Lung (tissue), 12 donors: ENCODE data around the gene ATP6AP2. TPM values are rescaled to one million over a fixed set of nuclear protein-coding genes. Genes with fewer than 3 reads are reported as not detected.
A peak's percentile ranks its signal among the peaks of the same experiment; 100 is the strongest.
"Not testable (repeated sequence)": the region's sequence is repeated elsewhere in the genome, so short reads cannot be mapped to it uniquely, and the experiment has no call there.

Source experiments
- ATAC-seq: fragments of 200-7000 bp; cut with Tn5 transposase; one replicate; pipeline ENCODE4 v1.9.1; 2020; ENCODE audit warnings: moderate number of reproducible peaks; ENCODE audit not compliant: insufficient read depth, low FRiP score
- DNase-seq, 3 donors: peaks; one replicate each; pipeline ENCODE4 v3.0.0-alpha.2; 2013 to 2017
- H3K27ac ChIP-seq, 2 donors: one replicate each; pipeline ENCODE4 v1.5.1; 2013; ENCODE audit warnings: mild to moderate bottlenecking in 2 of 2, moderate library complexity in 2 of 2, control low read depth in 1 of 2, inconsistent platforms in 1 of 2, low read depth in 1 of 2, low read length in 1 of 2
- H3K27me3 ChIP-seq, 3 donors: one replicate each; pipeline ENCODE4 v1.5.1; 2013; ENCODE audit warnings: low read length in 2 of 3; ENCODE audit not compliant: control insufficient read depth in 3 of 3, insufficient read depth in 3 of 3
- H3K36me3 ChIP-seq, 4 donors: one replicate each; pipeline ENCODE4 v1.5.1; 2013; ENCODE audit warnings: low read length in 4 of 4, mild to moderate bottlenecking in 1 of 4, moderate library complexity in 1 of 4; ENCODE audit not compliant: control insufficient read depth in 4 of 4, insufficient read depth in 4 of 4
- H3K4me1 ChIP-seq, 5 donors: one replicate each; pipeline ENCODE4 v1.5.1; 2013; ENCODE audit warnings: low read length in 5 of 5, mild to moderate bottlenecking in 2 of 5, moderate library complexity in 1 of 5; ENCODE audit not compliant: control insufficient read depth in 5 of 5, insufficient read depth in 5 of 5
- H3K4me3 ChIP-seq: one replicate; pipeline ENCODE4 v1.5.1; 2013; ENCODE audit warnings: mild to moderate bottlenecking, control low read depth, moderate library complexity
- H3K9ac ChIP-seq, 2 donors: one replicate each; pipeline ENCODE4 v1.5.1; 2013; ENCODE audit warnings: low read length in 2 of 2, control low read depth in 1 of 2; ENCODE audit not compliant: insufficient read depth in 1 of 2
- H3K9me3 ChIP-seq, 4 donors: one replicate each; pipeline ENCODE4 v1.5.1; 2013; ENCODE audit warnings: low read length in 3 of 4, mild to moderate bottlenecking in 1 of 4, moderate library complexity in 1 of 4; ENCODE audit not compliant: control insufficient read depth in 4 of 4, insufficient read depth in 3 of 4
- WGBS, 2 donors: extraction: QIAGEN DNeasy Blood & Tissue Kit; methylation state at CpG; one replicate each; pipeline ENCODE4 v1.1.7; 2013; 5-methylcytosine and 5-hydroxymethylcytosine counted together
- polyA plus RNA-seq, 2 donors: library from polyadenylated mRNA; stranded (reverse); fragments of 200-250 nt; gene quantifications; one replicate each; pipeline ENCODE4 v1.2.1, GENCODE V29; 2013
- total RNA-seq, 2 donors: library from RNA; depleted of rRNA in 1 of 2; stranded (reverse); fragments of >200 nt in 1 of 2; gene quantifications; one replicate each; pipeline ENCODE4 v1.2.1, GENCODE V29; 2014 to 2021
- TF ChIP-seq, protein P1 (sequence below): IDR thresholded peaks from 2 replicates; pipeline ENCODE4 v1.5.1; 2012; ENCODE audit warnings: mild to moderate bottlenecking; ENCODE audit errors: control extremely low read depth, extremely low read depth
- donor health status: control.
- donor health status: control.
- donor health status: Bipolar disorder and iron deficiency.
- donor health status: healthy.
- donor health status: DM: yes; HTN: yes; CAD: no.

The ATP6AP2 gene
- total and polyA plus RNA-seq, 4 donors, result 65.9 to 113 (median 106) TPM

DNA sequence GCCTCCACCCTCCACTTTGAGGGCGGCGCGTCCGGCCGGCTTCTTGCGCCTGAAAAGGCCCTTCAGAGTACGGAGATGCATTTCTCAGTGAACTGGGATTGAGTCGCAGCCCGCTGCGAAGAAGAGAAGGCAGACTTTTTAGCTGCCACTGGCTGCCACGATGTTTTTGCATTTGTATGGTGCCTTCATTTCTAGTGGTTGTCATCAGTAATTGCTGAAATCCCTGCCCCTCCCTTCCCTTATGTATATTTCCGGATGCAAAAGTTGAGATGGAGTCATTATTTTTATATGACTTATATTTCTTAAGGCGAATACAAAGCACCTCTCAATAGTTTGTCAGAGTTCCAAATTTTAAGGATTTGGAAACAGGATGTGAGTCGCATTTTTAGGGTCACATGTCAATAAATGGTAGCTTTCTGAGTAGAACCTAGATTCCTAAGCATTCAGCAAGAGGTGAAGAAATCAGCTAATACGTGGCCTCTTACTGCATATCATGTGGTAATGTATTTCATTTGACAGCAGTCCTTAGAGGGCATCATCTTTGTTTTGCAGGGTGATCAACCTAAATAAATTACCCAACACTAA lies 658 bp downstream of the ATP6AP2 start:
- no peaks in the 10 kb centered on the region for H3K36me3 ChIP-seq
- peaks cover 0 to 7% (median 0%) of the 10 kb centered on the region in 4 donors for H3K9me3 ChIP-seq
- no peak for ATAC-seq
- peak overlapping the region; percentile 13 to 40 for H3K9ac ChIP-seq
- H3K27me3 ChIP-seq, result peaks cover 3 to 38% (median 6%) of the 10 kb centered on the region in 3 donors
- peak in 1 of 3 donors; percentile 2 for DNase-seq
- peaks cover 0 to 6% (median 6%) of the 10 kb centered on the region in 5 donors for H3K4me1 ChIP-seq
- H3K27ac ChIP-seq, result peak overlapping the region; percentile 89 to 92
- TF ChIP-seq, protein P1, sequence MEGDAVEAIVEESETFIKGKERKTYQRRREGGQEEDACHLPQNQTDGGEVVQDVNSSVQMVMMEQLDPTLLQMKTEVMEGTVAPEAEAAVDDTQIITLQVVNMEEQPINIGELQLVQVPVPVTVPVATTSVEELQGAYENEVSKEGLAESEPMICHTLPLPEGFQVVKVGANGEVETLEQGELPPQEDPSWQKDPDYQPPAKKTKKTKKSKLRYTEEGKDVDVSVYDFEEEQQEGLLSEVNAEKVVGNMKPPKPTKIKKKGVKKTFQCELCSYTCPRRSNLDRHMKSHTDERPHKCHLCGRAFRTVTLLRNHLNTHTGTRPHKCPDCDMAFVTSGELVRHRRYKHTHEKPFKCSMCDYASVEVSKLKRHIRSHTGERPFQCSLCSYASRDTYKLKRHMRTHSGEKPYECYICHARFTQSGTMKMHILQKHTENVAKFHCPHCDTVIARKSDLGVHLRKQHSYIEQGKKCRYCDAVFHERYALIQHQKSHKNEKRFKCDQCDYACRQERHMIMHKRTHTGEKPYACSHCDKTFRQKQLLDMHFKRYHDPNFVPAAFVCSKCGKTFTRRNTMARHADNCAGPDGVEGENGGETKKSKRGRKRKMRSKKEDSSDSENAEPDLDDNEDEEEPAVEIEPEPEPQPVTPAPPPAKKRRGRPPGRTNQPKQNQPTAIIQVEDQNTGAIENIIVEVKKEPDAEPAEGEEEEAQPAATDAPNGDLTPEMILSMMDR, result no peak
- peak overlapping the region; percentile 72 for H3K4me3 ChIP-seq
- whole genome bisulfite sequencing, 2 donors, result 1 to 22% methylated on average over 12 to 15 of the region's 15 CpGs

DNA sequence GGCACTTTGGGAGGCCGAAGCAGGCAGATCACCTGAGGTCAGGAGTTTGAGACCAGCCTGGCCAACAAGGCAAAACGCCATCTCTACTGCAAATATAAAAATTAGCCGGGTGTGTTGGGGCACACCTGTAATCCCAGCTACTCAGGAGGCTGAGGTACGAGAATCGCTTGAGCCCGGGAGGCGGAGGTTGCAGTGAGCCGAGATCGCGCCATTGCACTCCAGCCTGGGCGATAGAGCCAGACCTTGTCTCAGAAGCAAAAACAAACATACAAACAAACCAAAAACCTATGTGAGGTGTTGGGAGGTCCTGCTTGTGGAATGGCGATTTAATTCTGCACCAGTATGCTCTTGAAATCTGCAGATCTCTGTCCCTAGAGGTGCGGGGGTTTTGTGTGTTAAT lies 1.4 kb downstream of the ATP6AP2 start:
- H3K27ac ChIP-seq, H3K4me3 ChIP-seq, DNase-seq, ATAC-seq, H3K4me1 ChIP-seq, H3K9me3 ChIP-seq, H3K9ac ChIP-seq, H3K36me3 ChIP-seq: not testable (repeated sequence)
- H3K27me3 ChIP-seq, result peaks cover 3 to 38% (median 4%) of the 10 kb centered on the region in 3 donors
- 90 to 95% methylated on average over 13 of the region's 13 CpGs for WGBS, 2 donors

DNA sequence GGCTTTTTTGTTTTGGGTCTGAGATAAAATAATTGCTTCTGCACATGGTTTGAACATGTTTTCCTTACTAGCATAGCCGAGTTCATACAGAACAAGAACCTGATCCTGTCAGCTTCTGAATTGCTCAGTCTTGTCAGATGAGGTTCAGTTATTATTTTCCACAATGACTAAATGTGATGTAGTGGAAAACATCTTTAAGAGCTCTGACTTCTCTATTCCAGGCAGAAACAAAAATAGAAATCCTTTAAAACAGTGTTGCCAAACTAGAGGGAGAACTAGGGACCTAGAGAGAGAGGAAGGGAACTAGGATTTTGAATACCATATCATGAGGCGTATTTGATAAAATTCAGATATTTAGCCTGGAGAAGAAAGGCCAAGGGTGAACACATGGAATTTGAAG lies 2.0 kb downstream of the ATP6AP2 start:
- Histone ChIP-seq H3K4me1 (peaks cover 0 to 6% (median 6%) of the 10 kb centered on the region in 5 donors), H3K36me3 (no peaks in the 10 kb centered on the region), H3K27me3 (peaks cover 0 to 42% (median 3%) of the 10 kb centered on the region in 3 donors), H3K27ac (no peak overlapping the region), H3K9me3 (peaks cover 0 to 7% (median 0%) of the 10 kb centered on the region in 4 donors), H3K9ac (no peak overlapping the region), H3K4me3 (no peak overlapping the region)
- WGBS, 2 donors, result 78 to 84% methylated on average over 2 of the region's 2 CpGs
- TF ChIP-seq, protein P1, result no peak
- ATAC-seq (no peak), DNase-seq (no peak)

DNA sequence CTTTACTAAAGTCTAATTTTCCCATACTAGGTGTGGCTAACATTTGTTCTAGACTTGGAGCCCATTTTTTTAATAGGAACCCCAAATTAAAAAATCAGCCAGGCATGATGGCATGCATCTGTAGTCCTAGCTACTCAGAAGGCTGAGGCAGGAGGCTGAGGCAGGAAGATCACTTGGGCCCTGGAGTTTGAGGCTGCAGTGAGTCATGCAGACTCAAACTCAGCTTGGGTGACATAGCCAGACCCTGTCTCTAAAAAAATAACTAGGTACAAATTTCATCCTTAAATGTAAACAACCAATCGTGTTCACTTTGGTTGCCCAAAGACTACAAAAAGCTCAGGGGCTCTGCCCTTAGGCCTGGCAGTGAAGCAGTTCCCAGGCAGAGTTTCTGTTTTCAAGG lies 6.9 kb downstream of the ATP6AP2 start:
- H3K27me3 ChIP-seq, result peaks cover 0 to 39% (median 6%) of the 10 kb centered on the region in 3 donors
- not testable (repeated sequence) for H3K36me3 ChIP-seq, H3K4me1 ChIP-seq, DNase-seq, H3K9ac ChIP-seq, ATAC-seq, H3K4me3 ChIP-seq, H3K9me3 ChIP-seq, H3K27ac ChIP-seq
- WGBS, 2 donors, result 64 to 86% methylated on average over 1 of the region's 1 CpG

DNA sequence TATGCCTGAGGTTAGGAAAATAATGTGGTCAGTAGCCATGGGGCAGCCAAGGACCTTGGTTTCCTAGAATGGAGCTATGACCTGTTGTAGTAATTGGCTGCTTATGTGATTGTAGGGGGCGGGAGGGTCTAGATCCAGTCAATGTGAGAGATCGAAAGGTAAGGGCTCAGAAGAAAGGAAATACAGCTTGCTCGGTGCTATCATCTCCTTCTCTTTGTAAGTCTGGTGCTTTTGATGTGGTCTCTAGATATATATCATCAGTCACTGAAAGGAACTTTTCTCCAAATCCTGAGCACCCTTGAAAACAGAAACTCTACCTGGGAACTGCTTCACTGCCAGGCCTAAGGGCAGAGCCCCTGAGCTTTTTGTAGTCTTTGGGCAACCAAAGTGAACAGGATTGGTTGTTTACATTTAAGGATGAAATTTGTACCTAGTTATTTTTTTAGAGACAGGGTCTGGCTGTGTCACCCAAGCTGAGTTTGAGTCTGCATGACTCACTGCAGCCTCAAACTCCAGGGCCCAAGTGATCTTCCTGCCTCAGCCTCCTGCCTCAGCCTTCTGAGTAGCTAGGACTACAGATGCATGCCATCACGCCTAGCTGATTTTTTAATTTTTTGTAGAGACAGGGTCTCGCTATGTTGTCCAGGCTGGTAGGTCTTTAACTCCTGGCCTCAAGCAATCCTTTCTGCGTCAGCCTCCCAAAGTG lies 9.0 kb downstream of the ATP6AP2 start:
- H3K27me3 ChIP-seq, result peaks cover 0 to 33% (median 6%) of the 10 kb centered on the region in 3 donors
- not testable (repeated sequence) for DNase-seq, ATAC-seq, H3K9me3 ChIP-seq, H3K9ac ChIP-seq, H3K4me3 ChIP-seq, H3K4me1 ChIP-seq, H3K36me3 ChIP-seq, H3K27ac ChIP-seq
- 89 to 91% methylated on average over 6 of the region's 6 CpGs for WGBS, 2 donors
